Activated CD8-positive, alpha-beta T cell treated with anti-CD3 and anti-CD28 coated beads for 36 hours (primary cell): Measurements from ENCODE around the gene USP40. TPM values are rescaled to one million over a fixed set of nuclear protein-coding genes. Genes with fewer than 3 reads are reported as not detected.

Experiments
- ATAC-seq: fragments of 200-7000 bp; cut with Tn5 transposase; one replicate; pipeline ENCODE4 v1.10.0; 2021; ENCODE audit warnings: mild to moderate bottlenecking, moderate library complexity
- CTCF ChIA-PET: fragments of 350-600 bp; sonication (Branson Sonifier 250); formaldehyde crosslinking; loops from one replicate; lab custom pipeline; 2021; ENCODE audit warnings: antibody characterized with exemption; lab: Charles Lee
- POLR2A ChIA-PET: fragments of 350-600 bp; sonication (Branson Sonifier 250); formaldehyde crosslinking; loops from one replicate; lab custom pipeline; 2021; ENCODE audit warnings: antibody characterized with exemption; lab: Charles Lee
- DNase-seq: peaks from one replicate; pipeline ENCODE4 v3.0.0-alpha.2; 2020
- H3K27ac Mint-ChIP-seq: one replicate; pipeline ENCODE4 v1.8.0; 2021; ENCODE audit warnings: mild to moderate bottlenecking, mixed read lengths
- H3K27me3 Mint-ChIP-seq: one replicate; pipeline ENCODE4 v1.8.0; 2021; ENCODE audit warnings: mixed read lengths
- H3K36me3 Mint-ChIP-seq: one replicate; pipeline ENCODE4 v1.8.0; 2021; ENCODE audit warnings: low read depth, mixed read lengths
- H3K4me1 Mint-ChIP-seq: one replicate; pipeline ENCODE4 v1.8.0; 2021; ENCODE audit warnings: low read depth, mixed read lengths
- H3K4me3 Mint-ChIP-seq: one replicate; pipeline ENCODE4 v1.8.0; 2021; ENCODE audit warnings: mild to moderate bottlenecking, moderate library complexity, mixed read lengths
- H3K9me3 Mint-ChIP-seq: one replicate; pipeline ENCODE4 v1.8.0; 2021; ENCODE audit warnings: mixed read lengths
- CTCF ChIP-seq: fragments of 200-600 bp; IDR thresholded peaks from one replicate; pipeline ENCODE4 v1.8.0; 2022; ENCODE audit warnings: antibody characterized with exemption, mild to moderate bottlenecking
- intact Hi-C: fragments of 100-400 bp; cut with micrococcal nuclease; formaldehyde crosslinking; loops from one replicate; pipeline ENCODE4 v1.10.0; 2022
- total RNA-seq, 2 experiments: library from RNA; stranded (reverse); gene quantifications; one replicate each; pipeline ENCODE4 v1.2.3, GENCODE V29; 2021

Gene USP40
- total RNA-seq, 2 experiments from 2014 or later = 14.0 to 15.8 TPM

GRCh38 chr2:233572468-233572867 lies 5.9 kb upstream of the USP40 start:
- intact Hi-C loops = no loop called here
- no peaks in the 10 kb centered on the region for H3K4me1 Mint-ChIP-seq
- POLR2A ChIA-PET = no interaction called here

GRCh38 chr2:233571462-233571861 lies 4.9 kb upstream of the USP40 start:
- no peak for DNase-seq
- Mint-ChIP-seq H3K9me3 (no peaks in the 10 kb centered on the region), H3K4me1 (no peaks in the 10 kb centered on the region), H3K27ac (no peak overlapping the region), H3K36me3 (no peaks in the 10 kb centered on the region), H3K27me3 (no peaks in the 10 kb centered on the region), H3K4me3 (no peak overlapping the region)
- TF ChIP-seq CTCF = no peak
- no peak for ATAC-seq
- ChIA-PET POLR2A (no interaction called here), CTCF (no interaction called here)
- intact Hi-C loops = no loop called here

More at GRCh38 chr2:233572468-233572867, 5.9 kb upstream of the USP40 start:
- CTCF ChIA-PET = no interaction called here
- Mint-ChIP-seq H3K36me3 (no peaks in the 10 kb centered on the region), H3K9me3 (no peaks in the 10 kb centered on the region), H3K27ac (no peak overlapping the region), H3K27me3 (no peaks in the 10 kb centered on the region), H3K4me3 (no peak overlapping the region)
- ATAC-seq (no peak), DNase-seq (no peak)
- no peak for TF ChIP-seq CTCF

GRCh38 chr2:233571001-233571400 lies 4.4 kb upstream of the USP40 start:
- Mint-ChIP-seq H3K27ac (no peak overlapping the region), H3K36me3 (no peaks in the 10 kb centered on the region), H3K4me3 (no peak overlapping the region), H3K9me3 (no peaks in the 10 kb centered on the region), H3K27me3 (no peaks in the 10 kb centered on the region), H3K4me1 (no peaks in the 10 kb centered on the region)
- TF ChIP-seq CTCF = no peak
- intact Hi-C loops = no loop called here
- ChIA-PET POLR2A (no interaction called here), CTCF (no interaction called here)
- no peak for ATAC-seq
- DNase-seq = no peak

GRCh38 chr2:233565685-233566140 lies 869 bp downstream of the USP40 start:
- no peak for DNase-seq
- CTCF ChIA-PET = no interaction called here
- POLR2A ChIA-PET = interaction anchor here (0.6 to 2.0 kb wide), 2 partner anchors 8 to 1496 kb away, joined by 3 to 6 read pairs; no protein-coding TSS in a partner anchor

More at GRCh38 chr2:233565685-233566140, 869 bp downstream of the USP40 start:
- ATAC-seq = peak; percentile 22
- H3K27ac Mint-ChIP-seq = peak overlapping the region; percentile 95
- peaks cover 1% of the 10 kb centered on the region for H3K36me3 Mint-ChIP-seq
- no peaks in the 10 kb centered on the region for H3K9me3 Mint-ChIP-seq
- no peaks in the 10 kb centered on the region for H3K27me3 Mint-ChIP-seq
- intact Hi-C loops = no loop called here
- no peak for TF ChIP-seq CTCF
- peak overlapping the region; percentile 93 for H3K4me3 Mint-ChIP-seq
- H3K4me1 Mint-ChIP-seq = peaks cover 7% of the 10 kb centered on the region
